Left renal cortex interstitium (tissue), 4 donors: ENCODE measurements around the gene DCAF12. TPM values are rescaled to one million over a fixed set of nuclear protein-coding genes. Genes with fewer than 3 reads are reported as not detected.

Source experiments
- polyA plus RNA-seq, 4 donors: library from polyadenylated mRNA; unstranded; fragments of 120-200 nt; gene quantifications; one replicate each; pipeline ENCODE4 v1.2.1, GENCODE V29; 2013; ENCODE audit not compliant: insufficient read length in 4 of 4

DCAF12 gene
- polyA plus RNA-seq, 4 donors, result 59.2 to 60.8 (median 60.5) TPM

Other genes starting within 250 kb of the DCAF12 start
- 10 to 100 TPM; 28.7 to 50.4 (median 40.7) TPM for gene UBAP2, start 77.8 kb downstream of the DCAF12 start, polyA plus RNA-seq
- gene UBAP1, start 52.3 kb upstream of the DCAF12 start, polyA plus RNA-seq, result 10 to 100 TPM; 52.2 to 62.4 (median 56.1) TPM
- gene KIF24, start 202.6 kb upstream of the DCAF12 start, polyA plus RNA-seq, result 1 to 10 TPM; 5.1 to 7.3 (median 6.4) TPM
- gene NUDT2, start 202.9 kb upstream of the DCAF12 start, polyA plus RNA-seq, result 10 to 100 TPM; 23.8 to 29.5 (median 25.8) TPM